Fibroblast of lung (primary cell): ENCODE measurements around the gene SPATA17.

Experiments used
- EZH2 ChIP-seq: IDR thresholded peaks from 2 replicates; pipeline ENCODE4 v1.5.1; 2012; ENCODE audit warnings: low read length, control low read depth, mild to moderate bottlenecking; ENCODE audit errors: missing control alignments
- TF ChIP-seq, protein P1 (sequence below), 2 donors: IDR thresholded peaks in 1 of 2; conservative IDR thresholded peaks in 1 of 2; 1 replicate in 1 of 2; 2 replicates in 1 of 2; pipeline ENCODE4 v1.5.1; 2011 to 2012; ENCODE audit warnings: low read length in 2 of 2, control low read depth in 1 of 2, inconsistent platforms in 1 of 2, low read depth in 1 of 2, mild to moderate bottlenecking in 1 of 2

DNA sequence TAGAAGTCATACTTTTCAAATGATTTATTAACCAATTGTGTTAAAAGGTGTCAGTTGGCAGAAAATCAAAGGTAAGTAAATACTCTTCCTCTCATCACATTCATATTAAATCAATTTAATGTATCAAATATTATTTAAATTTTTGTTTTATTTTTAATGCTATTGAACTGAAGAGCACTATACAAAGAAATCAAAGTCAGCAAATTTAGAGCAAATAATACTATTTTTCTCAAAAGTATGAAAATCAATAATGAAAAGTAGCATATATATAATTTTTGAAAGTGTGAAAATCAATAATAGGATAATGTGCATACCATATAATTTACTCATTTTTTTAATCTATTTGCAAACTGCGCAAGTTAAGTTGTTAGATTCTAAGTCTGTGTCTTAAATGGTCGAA is 181.0 kb downstream of the SPATA17 start:
- TF ChIP-seq, protein P1, sequence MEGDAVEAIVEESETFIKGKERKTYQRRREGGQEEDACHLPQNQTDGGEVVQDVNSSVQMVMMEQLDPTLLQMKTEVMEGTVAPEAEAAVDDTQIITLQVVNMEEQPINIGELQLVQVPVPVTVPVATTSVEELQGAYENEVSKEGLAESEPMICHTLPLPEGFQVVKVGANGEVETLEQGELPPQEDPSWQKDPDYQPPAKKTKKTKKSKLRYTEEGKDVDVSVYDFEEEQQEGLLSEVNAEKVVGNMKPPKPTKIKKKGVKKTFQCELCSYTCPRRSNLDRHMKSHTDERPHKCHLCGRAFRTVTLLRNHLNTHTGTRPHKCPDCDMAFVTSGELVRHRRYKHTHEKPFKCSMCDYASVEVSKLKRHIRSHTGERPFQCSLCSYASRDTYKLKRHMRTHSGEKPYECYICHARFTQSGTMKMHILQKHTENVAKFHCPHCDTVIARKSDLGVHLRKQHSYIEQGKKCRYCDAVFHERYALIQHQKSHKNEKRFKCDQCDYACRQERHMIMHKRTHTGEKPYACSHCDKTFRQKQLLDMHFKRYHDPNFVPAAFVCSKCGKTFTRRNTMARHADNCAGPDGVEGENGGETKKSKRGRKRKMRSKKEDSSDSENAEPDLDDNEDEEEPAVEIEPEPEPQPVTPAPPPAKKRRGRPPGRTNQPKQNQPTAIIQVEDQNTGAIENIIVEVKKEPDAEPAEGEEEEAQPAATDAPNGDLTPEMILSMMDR (conservative IDR thresholded peaks at IDR 0.05 in 1 of 2, IDR thresholded peaks at IDR 0.05 in 1 of 2; ENCODE audit: low read depth in 1 of 2, low read length in 2 of 2) = no peak
- no peak for TF ChIP-seq EZH2
